GM08714 (cell line): Measurements from ENCODE around the gene TCF25.

Experiments
- H3K4me3 ChIP-seq: fragments of 200-500 bp; sonication (Bioruptor generic); 2 replicates; pipeline ENCODE4 v1.5.1; 2014; ENCODE audit warnings: mild to moderate bottlenecking, low read length, inconsistent platforms
- ZNF274 ChIP-seq: IDR thresholded peaks from 2 replicates; pipeline ENCODE4 v1.6.1; 2012; ENCODE audit warnings: mild to moderate bottlenecking, low read depth, low read length

The TCF25 gene

DNA sequence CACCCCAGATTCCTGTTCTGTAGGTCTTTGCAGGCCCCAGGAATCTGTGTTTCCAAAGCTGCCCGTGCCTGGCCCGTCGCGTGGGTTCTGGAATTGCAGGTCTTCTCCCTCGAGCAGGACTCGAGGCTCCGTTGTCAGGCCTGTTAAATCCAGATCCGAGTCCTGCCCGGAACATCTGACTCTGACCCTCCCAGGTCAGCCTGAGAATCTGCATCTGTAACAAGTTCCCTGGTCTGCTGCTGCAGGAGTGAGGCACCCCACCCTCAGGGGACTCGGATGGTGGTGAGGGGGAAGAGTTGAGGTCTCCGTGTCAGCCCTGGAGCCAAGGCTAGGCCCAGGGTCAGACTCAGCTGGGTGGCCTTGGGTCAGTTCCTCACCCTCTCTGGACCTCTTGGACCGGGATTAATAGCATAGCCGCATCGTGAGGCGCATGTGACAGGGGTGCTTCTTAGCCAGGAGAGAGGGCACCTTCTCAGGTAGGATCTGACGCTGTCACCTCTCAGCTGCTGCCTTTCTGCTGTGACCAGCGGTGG, 36.3 kb upstream of the TCF25 start:
- TF ChIP-seq ZNF274, result no peak
- H3K4me3 ChIP-seq, result no peak overlapping the region

DNA sequence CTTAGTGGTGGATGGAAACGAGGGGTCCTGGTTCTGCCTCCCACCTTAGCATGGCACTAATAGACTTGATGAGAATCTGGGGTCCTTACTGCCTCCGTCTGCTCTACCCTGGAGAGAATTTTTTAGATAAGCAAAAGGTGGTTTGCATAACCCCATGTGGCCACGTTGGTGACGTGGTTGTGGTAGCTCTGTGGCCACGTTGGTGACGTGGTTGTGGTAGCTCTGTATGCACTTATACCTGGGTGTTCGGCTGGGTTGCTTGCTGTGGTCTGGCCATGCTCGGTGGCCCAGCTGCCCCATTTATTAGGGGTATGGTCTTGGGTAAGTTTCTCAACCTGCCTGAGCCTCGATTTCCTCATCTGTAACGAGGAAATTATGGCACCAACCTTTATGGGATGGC, 32.1 kb upstream of the TCF25 start:
- H3K4me3 ChIP-seq, result no peak overlapping the region
- no peak for TF ChIP-seq ZNF274

- TF ChIP-seq ZNF274, result no peak
- H3K4me3 ChIP-seq, result no peak overlapping the region
Measured at GRCh38 chr16:89842471-89843408, 30.7 kb upstream of the TCF25 start.

GRCh38 chr16:89843409-89844350, 29.7 kb upstream of the TCF25 start:
- no peak overlapping the region for H3K4me3 ChIP-seq
- TF ChIP-seq ZNF274, result no peak

DNA sequence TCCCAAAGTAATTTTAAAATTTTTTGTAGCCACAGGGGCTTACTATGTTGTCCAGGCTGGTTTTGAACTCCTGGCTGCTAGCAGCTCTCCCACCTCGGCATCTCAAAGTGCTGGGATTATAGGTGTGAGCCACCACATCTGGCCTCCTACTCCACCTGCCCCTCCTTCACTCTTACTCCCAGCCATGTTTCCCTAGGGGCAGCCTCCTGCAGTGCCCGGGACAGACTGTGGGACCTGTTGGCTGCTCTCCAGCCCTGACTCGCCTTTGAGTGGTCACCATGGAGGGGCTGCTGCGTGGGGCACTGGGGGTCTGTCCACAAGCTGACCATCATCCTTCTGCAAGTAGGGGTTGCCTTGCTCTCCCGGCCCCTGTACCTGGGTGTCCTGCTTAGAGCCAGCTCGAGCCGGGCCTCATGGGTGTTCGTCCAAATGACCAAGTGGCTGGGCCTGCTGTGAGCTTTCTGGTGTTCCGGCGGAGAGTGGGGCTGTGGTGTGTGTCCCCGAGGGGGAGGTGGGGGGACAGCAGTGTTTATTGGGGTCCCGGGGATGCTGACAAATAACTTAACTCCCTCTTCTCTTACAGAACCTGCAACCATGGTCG, 28.6 kb upstream of the TCF25 start:
- no peak overlapping the region for H3K4me3 ChIP-seq
- TF ChIP-seq ZNF274, result no peak

- TF ChIP-seq ZNF274, result no peak
- no peak overlapping the region for H3K4me3 ChIP-seq
Measured at GRCh38 chr16:89845417-89845816, 28.0 kb upstream of the TCF25 start.

DNA sequence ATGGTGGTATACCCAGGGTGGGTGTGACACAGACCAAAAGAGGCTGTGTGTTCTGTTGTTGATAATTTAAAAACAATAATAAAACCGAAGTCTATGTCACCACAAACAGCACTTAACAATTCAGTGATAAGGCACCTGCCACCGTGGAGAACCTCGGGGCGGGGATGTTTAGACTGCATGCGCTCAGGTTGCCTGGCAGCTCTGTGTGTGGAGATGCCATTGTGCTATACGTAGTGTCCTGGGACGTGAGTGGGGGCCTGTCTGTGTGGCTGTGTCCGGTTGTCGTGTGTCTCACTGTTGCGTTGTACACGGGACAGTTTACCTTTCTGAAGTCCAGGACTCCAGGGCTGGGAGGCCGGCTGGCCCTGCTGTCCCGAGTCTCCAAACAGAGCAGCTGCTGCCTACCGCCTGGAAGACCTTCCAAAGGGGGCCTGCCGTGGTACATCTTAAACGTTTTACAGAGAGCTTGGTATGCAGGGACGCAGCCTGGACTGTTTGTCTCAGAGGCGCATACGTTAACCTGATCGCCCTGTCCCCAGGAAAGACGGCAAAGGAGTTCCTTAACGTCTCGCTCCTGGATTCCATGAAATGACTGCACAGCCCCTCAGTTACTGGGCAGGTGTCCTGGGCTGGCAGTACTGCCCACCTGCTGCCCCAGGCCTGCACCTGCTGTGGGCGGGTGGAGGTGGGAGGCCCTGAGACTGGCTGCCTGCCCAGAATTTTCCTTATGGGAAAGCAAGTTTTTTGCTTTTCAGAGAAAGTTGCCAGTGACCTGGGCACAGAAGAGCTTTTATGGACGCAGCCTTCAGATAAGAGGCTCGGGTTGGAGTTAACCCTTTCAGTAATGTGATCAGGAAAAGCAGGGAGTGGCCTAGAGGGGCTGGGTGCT, 26.1 kb upstream of the TCF25 start:
- TF ChIP-seq ZNF274, result no peak
- H3K4me3 ChIP-seq, result no peak overlapping the region

DNA sequence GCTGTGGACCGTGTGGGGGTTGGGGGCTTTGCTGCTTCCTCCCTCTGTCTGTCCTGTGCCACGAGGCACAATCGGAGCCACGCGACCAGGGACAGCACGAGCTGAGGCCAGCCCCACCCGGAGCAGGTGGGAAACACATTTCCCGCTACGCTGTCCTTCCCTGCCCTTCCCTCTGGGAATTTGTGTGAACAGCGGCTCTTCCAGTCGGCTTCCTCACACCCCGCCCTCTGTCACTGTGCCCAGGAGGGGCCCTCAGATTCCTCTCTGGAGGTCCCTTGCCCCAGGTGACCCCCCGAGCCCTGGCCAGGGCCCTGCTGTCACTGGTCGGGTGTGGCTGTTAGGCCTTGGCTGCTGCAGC, 25.5 kb upstream of the TCF25 start:
- no peak overlapping the region for H3K4me3 ChIP-seq
- TF ChIP-seq ZNF274, result no peak

DNA sequence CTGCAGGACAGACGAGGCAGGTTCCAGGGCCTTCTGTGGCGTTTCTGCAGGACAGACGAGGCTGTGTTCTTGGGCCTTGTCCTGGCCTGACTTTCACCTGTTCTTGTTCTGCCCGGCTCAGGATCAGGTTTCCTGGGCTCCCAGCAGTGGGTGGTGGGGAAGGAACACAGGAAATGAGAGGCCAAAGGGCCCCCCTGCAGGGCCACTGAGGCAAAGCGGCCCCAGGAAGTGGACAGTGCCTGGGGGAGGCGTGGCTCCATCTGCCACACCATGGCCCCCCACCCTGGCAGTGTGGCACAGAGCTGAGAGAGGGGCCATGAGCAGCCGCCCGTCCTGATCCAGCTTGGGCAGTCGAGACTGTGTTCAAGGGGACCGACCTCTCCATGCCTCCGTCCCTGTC, 24.4 kb upstream of the TCF25 start:
- no peak for TF ChIP-seq ZNF274
- H3K4me3 ChIP-seq, result no peak overlapping the region

- TF ChIP-seq ZNF274, result no peak
- no peak overlapping the region for H3K4me3 ChIP-seq
Measured at GRCh38 chr16:89853306-89853993, 19.9 kb upstream of the TCF25 start.

DNA sequence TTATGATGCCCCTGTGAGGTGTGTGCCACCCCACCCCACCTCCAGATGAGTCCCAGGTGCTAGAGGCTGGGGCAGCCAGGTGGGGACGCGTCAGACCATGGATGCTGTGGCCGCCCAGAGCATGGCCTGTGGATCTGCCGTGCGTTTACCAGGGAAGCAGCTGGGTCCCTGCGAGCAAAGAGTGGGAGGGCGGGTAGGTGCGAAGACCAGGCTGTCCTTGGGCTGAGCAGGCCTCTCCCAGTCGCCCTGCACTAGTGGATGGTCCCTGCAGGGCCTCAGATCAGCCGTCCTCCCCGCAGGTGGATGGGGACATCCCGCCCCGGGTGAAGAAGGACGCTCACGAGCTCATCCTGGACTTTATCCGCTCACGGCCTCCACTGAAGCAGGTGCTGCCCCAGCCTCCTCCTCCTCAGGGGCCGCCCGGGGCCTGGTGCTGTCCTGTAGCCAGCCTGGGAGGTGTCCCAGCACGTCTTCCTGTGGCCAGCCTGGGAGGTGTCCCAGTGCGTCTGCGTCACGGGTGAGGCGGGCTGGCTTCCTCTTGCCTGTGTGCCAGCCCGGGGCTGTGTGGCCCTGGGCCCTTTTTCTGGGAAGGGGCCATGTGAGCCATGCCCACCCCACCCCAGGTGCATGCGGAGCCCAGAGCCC, 18.0 kb upstream of the TCF25 start:
- no peak for TF ChIP-seq ZNF274
- H3K4me3 ChIP-seq, result no peak overlapping the region

GRCh38 chr16:89855986-89856385, 17.4 kb upstream of the TCF25 start:
- no peak for TF ChIP-seq ZNF274

GRCh38 chr16:89858973-89859614, 14.3 kb upstream of the TCF25 start:
- TF ChIP-seq ZNF274, result no peak
- H3K4me3 ChIP-seq, result no peak overlapping the region

More at GRCh38 chr16:89855986-89856385, 17.4 kb upstream of the TCF25 start:
- H3K4me3 ChIP-seq, result no peak overlapping the region
